SU-DHL-6 (cell line): ENCODE measurements around the gene OR2W3.

Source experiments
- CTCF ChIP-seq: fragments of 200-600 bp; sonication (generic); IDR thresholded peaks from one replicate; pipeline ENCODE4 v1.5.1; 2017; ENCODE audit warnings: antibody characterized with exemption, mild to moderate bottlenecking, low read length, moderate library complexity; ENCODE audit not compliant: insufficient read depth, poor library complexity, severe bottlenecking
- EZH2phosphoT487 ChIP-seq: fragments of 200-600 bp; sonication (generic), shearing (Covaris generic); conservative IDR thresholded peaks from 2 replicates; pipeline ENCODE4 v1.6.1; 2018; ENCODE audit warnings: mild to moderate bottlenecking, antibody characterized with exemption, low read length, moderate library complexity, mixed read lengths

GRCh38 chr1:247936415-247936814 lies 41.0 kb downstream of the OR2W3 start:
- TF ChIP-seq CTCF (no peak), EZH2phosphoT487 (no peak)
